ENCODE results near the gene KCNH4.

DNA sequence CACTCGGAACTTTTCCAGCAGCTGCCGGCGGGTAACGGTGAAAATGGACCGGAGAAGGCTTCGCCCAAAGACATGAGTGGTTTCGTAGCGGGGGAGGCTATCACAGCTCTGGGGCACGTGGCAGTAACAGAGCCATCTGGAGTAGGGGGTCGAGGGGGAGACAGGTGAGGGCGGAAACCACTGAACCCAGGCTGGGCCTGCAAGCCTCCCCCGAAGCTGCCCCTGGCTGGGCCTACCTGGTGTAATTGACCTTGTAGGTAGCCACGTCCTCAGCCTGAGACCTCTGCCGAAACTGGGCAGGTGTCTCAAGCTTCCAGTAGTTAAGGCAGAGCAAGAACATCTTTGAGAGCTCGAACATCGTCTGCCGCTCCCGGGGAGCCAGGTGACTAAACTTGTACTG lies 61.6 kb downstream of the KCNH4 start:
- TF ChIP-seq EZH2 (IDR thresholded peaks at IDR 0.05; ENCODE audit: borderline replicate concordance, low read depth, low read length, poor library complexity, severe bottlenecking) (no peak), CTCF (conservative IDR thresholded peaks at IDR 0.05; ENCODE audit: low read depth, low read length) (no peak)
